ENCODE results near the gene SLC26A9.
"Not testable (repeated sequence)": the region's sequence is repeated elsewhere in the genome, so short reads cannot be mapped to it uniquely, and the experiment has no call there.

SLC26A9 gene

DNA sequence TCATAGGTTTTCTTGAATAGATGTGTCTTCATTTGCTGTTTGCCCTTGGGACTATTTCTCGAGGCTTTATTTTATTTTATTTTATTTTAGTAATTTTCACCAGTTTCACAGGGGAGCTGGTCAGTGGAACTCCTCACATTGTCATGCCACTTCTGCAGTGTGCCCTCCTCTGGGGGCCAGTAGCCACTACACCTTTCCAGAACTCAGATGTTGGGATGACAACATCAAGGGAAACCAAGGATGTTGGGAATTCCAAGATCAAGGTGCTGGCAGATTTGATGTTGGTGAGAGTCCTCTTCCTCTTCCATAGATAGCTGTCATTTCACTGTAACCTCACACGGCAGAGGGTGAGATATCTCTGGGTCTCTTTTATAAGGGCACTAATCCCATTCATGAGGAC, 35.5 kb downstream of the SLC26A9 start:
- DNase-seq (ENCODE audit: low read depth): no peak
- TF ChIP-seq, protein P1, sequence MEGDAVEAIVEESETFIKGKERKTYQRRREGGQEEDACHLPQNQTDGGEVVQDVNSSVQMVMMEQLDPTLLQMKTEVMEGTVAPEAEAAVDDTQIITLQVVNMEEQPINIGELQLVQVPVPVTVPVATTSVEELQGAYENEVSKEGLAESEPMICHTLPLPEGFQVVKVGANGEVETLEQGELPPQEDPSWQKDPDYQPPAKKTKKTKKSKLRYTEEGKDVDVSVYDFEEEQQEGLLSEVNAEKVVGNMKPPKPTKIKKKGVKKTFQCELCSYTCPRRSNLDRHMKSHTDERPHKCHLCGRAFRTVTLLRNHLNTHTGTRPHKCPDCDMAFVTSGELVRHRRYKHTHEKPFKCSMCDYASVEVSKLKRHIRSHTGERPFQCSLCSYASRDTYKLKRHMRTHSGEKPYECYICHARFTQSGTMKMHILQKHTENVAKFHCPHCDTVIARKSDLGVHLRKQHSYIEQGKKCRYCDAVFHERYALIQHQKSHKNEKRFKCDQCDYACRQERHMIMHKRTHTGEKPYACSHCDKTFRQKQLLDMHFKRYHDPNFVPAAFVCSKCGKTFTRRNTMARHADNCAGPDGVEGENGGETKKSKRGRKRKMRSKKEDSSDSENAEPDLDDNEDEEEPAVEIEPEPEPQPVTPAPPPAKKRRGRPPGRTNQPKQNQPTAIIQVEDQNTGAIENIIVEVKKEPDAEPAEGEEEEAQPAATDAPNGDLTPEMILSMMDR (IDR thresholded peaks at IDR 0.05; ENCODE audit: insufficient read depth, low read depth, low read length, missing control alignments): peak; percentile 37

DNA sequence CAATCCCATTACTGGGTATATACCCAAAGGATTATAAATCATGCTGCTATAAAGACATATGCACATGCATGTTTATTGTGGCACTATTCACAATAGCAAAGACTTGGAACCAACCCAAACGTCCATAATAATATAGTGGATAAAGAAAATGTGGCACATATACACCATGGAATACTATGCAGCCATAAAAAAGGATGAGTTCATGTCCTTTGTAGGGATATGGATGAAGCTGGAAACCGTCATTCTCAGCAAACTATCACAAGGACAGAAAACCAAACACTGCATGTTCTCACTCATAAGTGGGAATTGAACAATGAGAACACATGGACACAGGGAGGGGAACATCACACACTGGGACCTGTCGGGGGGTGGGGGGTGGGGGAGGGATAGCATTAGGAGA, 38.2 kb downstream of the SLC26A9 start:
- H3K4me3 ChIP-seq (ENCODE audit: low read depth, low read length); DNase-seq (ENCODE audit: low read depth): not testable (repeated sequence)

More for the DNA sequence above, 35.5 kb downstream of the SLC26A9 start:
- no peak overlapping the region for H3K4me3 ChIP-seq (ENCODE audit: low read depth, low read length)

DNA sequence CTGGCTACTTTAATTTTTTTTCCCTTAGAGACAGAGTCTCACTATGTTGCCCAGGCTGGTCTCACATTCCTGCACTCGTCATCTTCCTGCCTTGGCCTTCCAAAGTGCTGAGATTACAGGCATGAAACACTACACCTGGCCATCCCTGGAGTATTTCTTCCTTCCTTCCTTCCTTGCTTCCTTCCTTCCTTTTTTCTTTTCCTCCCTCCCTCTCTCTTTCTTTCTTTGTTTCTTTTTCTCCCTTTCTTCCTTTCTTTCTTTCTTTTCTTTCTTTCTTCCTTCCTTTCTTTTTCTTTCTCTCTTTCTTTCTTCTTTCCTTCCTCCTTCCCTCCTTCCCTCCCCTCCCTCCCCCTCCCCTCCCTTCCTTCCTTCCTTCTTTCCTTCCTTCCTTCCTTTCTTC, 46.9 kb downstream of the SLC26A9 start:
- H3K4me3 ChIP-seq (ENCODE audit: low read depth, low read length): no peak overlapping the region
- no peak for DNase-seq (ENCODE audit: low read depth)
- TF ChIP-seq, protein P1 (IDR thresholded peaks at IDR 0.05; ENCODE audit: insufficient read depth, low read depth, low read length, missing control alignments): no peak

DNA sequence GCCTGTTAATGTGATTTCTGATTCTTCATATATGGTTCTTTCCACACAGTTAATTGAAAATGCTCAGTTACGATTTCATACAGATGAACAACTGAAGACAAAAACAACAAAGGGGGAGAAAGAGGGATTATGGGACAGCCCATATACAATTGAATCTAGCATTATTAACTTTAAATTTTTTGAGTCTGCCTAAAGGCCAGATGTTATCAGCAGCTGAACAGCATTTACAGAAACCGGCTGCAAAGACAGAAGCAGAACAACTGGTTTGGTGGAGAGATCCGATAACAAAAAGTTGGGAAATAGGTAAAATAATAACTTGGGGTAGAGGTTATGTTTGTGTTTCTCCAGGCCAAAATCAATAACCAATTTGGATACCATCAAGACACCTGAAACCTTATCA, 49.1 kb downstream of the SLC26A9 start:
- DNase-seq (ENCODE audit: low read depth); H3K4me3 ChIP-seq (ENCODE audit: low read depth, low read length): not testable (repeated sequence)

DNA sequence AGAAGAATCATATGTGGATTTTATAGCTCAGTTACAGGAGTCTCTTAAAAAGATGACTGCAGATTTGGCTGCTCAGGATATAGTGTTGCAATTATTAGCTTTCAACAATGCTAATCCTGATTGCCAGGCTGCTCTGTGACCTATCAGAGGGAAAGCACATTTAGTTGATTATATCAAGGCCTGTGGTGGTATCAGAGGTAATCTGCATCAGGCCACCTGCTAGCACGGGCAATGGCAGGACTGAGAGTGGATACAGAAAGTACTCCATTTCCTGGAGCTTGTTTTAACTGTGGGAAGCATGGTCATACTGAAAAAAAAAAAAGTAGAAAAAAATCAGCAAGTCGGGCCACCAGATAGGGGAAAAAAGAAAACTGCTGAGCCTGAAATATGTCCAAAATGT, 51.1 kb downstream of the SLC26A9 start:
- DNase-seq (ENCODE audit: low read depth); H3K4me3 ChIP-seq (ENCODE audit: low read depth, low read length): not testable (repeated sequence)

DNA sequence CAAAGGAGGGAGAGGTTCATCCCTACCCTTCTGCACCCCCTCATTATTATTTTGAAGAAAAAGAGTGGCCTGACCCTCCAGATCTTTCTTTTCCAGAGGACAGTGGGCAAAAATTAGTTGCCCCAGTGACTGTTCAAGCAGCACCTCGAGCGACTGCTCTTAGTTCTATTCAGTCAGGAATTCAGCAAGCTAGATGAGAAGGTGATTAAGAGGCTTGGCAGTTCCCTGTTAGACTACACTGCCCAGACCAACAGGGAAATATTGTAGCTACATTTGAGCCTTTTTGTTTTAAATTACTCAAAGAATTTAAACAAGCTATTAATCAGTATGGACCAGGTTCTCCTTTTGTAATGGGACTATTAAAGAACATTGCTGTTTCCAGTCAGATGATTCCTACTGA, 51.8 kb downstream of the SLC26A9 start:
- H3K4me3 ChIP-seq (ENCODE audit: low read depth, low read length); DNase-seq (ENCODE audit: low read depth): not testable (repeated sequence)

DNA sequence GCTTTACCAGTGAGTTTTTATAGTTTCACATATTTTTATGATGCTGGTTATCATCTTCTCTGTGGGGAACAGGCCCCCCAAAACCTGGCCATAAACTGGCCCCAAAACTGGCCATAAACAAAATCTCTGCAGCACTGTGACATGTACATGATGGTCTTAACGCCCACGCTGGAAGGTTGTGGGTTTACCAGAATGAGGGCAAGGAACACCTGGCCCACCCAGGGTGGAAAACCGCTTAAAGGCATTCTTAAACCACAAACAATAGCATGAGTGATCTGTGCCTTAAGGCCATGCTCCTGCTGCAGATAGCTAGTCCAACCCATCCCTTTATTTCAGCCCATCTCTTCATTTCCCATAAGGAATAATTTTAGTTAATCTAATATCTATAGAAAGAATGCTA, 52.6 kb downstream of the SLC26A9 start:
- H3K4me3 ChIP-seq (ENCODE audit: low read depth, low read length); DNase-seq (ENCODE audit: low read depth): not testable (repeated sequence)

DNA sequence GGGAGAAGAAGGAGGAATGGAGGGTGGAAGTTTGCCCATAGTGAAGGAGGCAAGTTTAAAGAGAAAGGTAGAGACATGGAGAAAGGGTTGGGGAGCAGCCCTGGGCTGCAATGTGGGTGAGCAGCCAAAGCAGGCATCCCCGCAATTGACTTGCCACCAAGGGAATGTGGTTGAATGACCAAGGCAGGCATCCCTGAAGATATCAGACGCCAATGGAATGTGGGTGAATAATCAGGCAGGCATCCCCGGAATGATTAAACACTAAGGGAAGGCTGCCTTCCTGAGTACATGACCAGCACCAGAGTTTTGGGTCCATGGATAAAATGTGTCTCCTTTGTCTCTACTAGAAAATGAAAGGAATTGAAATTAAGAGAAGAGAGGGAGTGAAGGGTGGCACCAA, 53.5 kb downstream of the SLC26A9 start:
- DNase-seq (ENCODE audit: low read depth); H3K4me3 ChIP-seq (ENCODE audit: low read depth, low read length): not testable (repeated sequence)

DNA sequence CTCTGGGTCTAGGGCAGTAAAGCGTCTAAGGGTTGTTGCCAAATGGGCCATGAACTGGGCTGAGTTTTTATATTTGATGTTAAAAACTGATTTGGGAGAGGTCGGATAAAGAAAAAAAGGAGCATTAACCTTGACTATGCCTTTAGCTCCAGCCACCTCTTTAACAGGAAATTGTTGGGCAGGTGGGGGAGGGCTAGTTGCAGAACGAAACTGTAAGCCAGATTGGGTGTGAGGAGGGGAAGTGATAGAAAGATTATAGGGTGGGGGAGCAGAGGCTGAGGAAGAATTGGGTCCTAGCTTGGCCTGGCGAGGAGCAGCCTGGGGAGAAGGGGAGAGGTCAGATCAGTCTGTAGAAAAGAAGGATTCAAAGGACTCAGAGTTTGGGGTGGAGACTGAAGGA, 54.2 kb downstream of the SLC26A9 start:
- DNase-seq (ENCODE audit: low read depth); H3K4me3 ChIP-seq (ENCODE audit: low read depth, low read length): not testable (repeated sequence)

DNA sequence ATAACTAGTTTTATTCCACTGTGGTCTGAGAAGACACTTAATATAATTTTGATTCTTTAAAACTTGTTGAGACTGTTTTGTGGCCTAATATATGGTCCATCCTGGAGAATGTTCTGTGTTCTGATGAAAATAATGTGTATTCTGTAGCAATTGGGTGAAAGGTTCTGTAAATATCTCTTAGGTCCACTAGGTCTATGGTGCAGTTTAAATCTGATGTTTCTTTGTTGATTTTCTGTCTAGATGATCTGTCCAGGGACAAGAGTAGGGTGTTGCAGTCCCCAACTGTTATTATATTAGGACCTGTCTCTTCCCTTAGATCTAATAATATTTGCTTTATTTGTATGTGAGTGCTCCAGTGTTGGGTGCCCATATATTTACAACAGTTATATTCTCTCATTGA, 59.5 kb downstream of the SLC26A9 start:
- TF ChIP-seq, protein P1 (IDR thresholded peaks at IDR 0.05; ENCODE audit: insufficient read depth, low read depth, low read length, missing control alignments): no peak
- H3K4me3 ChIP-seq (ENCODE audit: low read depth, low read length): no peak overlapping the region
- no peak for DNase-seq (ENCODE audit: low read depth)

DNA sequence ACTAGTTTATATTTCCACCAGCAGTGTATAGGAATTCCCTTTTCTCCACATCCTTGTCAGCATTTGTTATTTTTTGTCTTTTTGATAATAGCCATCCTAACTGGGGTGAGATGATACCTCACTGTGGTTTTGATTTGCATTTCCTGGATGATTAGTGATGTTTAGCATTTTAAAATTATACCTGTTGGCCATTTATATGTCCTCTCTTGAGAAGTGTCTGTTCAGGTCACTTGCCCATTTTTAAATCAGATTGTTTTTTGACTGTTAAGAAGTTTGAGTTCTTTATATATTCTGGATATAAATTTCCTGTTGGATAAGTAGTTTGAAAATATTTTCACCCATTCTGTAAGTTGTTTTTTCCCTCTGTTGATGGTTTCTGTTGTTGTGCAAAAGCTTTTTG, 62.3 kb downstream of the SLC26A9 start:
- TF ChIP-seq, protein P1 (IDR thresholded peaks at IDR 0.05; ENCODE audit: insufficient read depth, low read depth, low read length, missing control alignments): no peak
- DNase-seq (ENCODE audit: low read depth): no peak
- no peak overlapping the region for H3K4me3 ChIP-seq (ENCODE audit: low read depth, low read length)
